Liver (tissue), 9 donors: ENCODE data around the gene CAPN1. TPM values are rescaled to one million over a fixed set of nuclear protein-coding genes. Genes with fewer than 3 reads are reported as not detected.

ENCODE experiments used
- DNase-seq: peaks from one replicate; pipeline ENCODE4 v3.0.0-alpha.2; 2017; ENCODE audit warnings: low spot score
- H3K27ac ChIP-seq, 2 donors: one replicate each; pipeline ENCODE4 v1.7.0; 2013; ENCODE audit warnings: inconsistent platforms in 2 of 2, low read length in 2 of 2, control low read depth in 1 of 2, low read depth in 1 of 2, mild to moderate bottlenecking in 1 of 2
- H3K27me3 ChIP-seq, 4 donors: one replicate each; pipeline versions ENCODE4 v1.6.1 to v1.7.0; 2013; ENCODE audit warnings: low read length in 3 of 4, inconsistent platforms in 1 of 4, mild to moderate bottlenecking in 1 of 4, moderate library complexity in 1 of 4; ENCODE audit not compliant: control insufficient read depth in 4 of 4, insufficient read depth in 4 of 4
- H3K36me3 ChIP-seq, 4 donors: one replicate each; pipeline versions ENCODE4 v1.6.1 to v1.7.0; 2013; ENCODE audit warnings: low read length in 3 of 4, mild to moderate bottlenecking in 3 of 4, low read depth in 1 of 4, moderate library complexity in 1 of 4; ENCODE audit not compliant: control insufficient read depth in 4 of 4, insufficient read depth in 3 of 4
- H3K4me1 ChIP-seq, 4 donors: one replicate each; pipeline versions ENCODE4 v1.6.1 to v1.7.0; 2013; ENCODE audit warnings: low read length in 3 of 4, mild to moderate bottlenecking in 3 of 4, moderate library complexity in 1 of 4; ENCODE audit not compliant: control insufficient read depth in 4 of 4, insufficient read depth in 4 of 4
- H3K4me3 ChIP-seq, 3 donors: one replicate each; pipeline versions ENCODE4 v1.6.1 to v1.7.0; 2013; ENCODE audit warnings: low read length in 3 of 3, control low read depth in 1 of 3, low read depth in 1 of 3, mild to moderate bottlenecking in 1 of 3
- H3K9ac ChIP-seq, 2 donors: one replicate each; pipeline ENCODE4 v1.7.0; 2013; ENCODE audit warnings: low read length in 2 of 2, mild to moderate bottlenecking in 2 of 2, moderate library complexity in 2 of 2, control low read depth in 1 of 2, low read depth in 1 of 2
- H3K9me3 ChIP-seq, 4 donors: one replicate each; pipeline versions ENCODE4 v1.6.1 to v1.7.0; 2013; ENCODE audit warnings: low read length in 3 of 4; ENCODE audit not compliant: control insufficient read depth in 4 of 4
- ATF3 ChIP-seq: IDR thresholded peaks from 2 replicates; pipeline ENCODE4 v1.6.1; 2016; ENCODE audit warnings: antibody characterized with exemption
- CTCF ChIP-seq: fragments of 150-350 bp; IDR thresholded peaks from 2 replicates; pipeline ENCODE4 v1.5.1; 2017; ENCODE audit warnings: improper control_type of control experiment, low read depth, low read length; ENCODE audit not compliant: missing input control
- EGR1 ChIP-seq, 2 donors: IDR thresholded peaks; 2 replicates each; pipeline ENCODE4 v1.6.1; 2016 to 2018; ENCODE audit warnings: antibody characterized with exemption in 2 of 2, low read depth in 2 of 2
- FOXA1 ChIP-seq: IDR thresholded peaks from 2 replicates; pipeline ENCODE4 v1.6.1; 2016; ENCODE audit warnings: antibody characterized with exemption
- FOXA2 ChIP-seq: IDR thresholded peaks from 2 replicates; pipeline ENCODE4 v1.6.1; 2016; ENCODE audit warnings: antibody characterized with exemption
- GABPA ChIP-seq, 2 donors: IDR thresholded peaks in 1 of 2; conservative IDR thresholded peaks in 1 of 2; 2 replicates each; pipeline ENCODE4 v1.6.1; 2016; ENCODE audit warnings: antibody characterized with exemption in 2 of 2, mild to moderate bottlenecking in 1 of 2, moderate library complexity in 1 of 2
- HNF4A ChIP-seq, 2 donors: conservative IDR thresholded peaks; 2 replicates each; pipeline ENCODE4 v1.6.1; 2016; ENCODE audit warnings: antibody characterized with exemption in 2 of 2, mild to moderate bottlenecking in 2 of 2
- HNF4G ChIP-seq: IDR thresholded peaks from 2 replicates; pipeline ENCODE4 v1.6.1; 2016; ENCODE audit warnings: antibody characterized with exemption
- JUND ChIP-seq, 2 donors: IDR thresholded peaks; 2 replicates each; pipeline ENCODE4 v1.6.1; 2016; ENCODE audit warnings: antibody characterized with exemption in 2 of 2
- NR2F2 ChIP-seq: IDR thresholded peaks from 2 replicates; pipeline ENCODE4 v1.6.1; 2016; ENCODE audit warnings: antibody characterized with exemption
- RAD21 ChIP-seq, 2 donors: IDR thresholded peaks; 2 replicates each; pipeline ENCODE4 v1.6.1; 2016; ENCODE audit warnings: antibody characterized with exemption in 2 of 2, mild to moderate bottlenecking in 2 of 2
- REST ChIP-seq: IDR thresholded peaks from 2 replicates; pipeline ENCODE4 v1.6.1; 2016; ENCODE audit warnings: antibody characterized with exemption, mild to moderate bottlenecking
- RXRA ChIP-seq, 2 donors: IDR thresholded peaks; 2 replicates each; pipeline ENCODE4 v1.6.1; 2017 to 2018; ENCODE audit warnings: antibody characterized with exemption in 2 of 2, mild to moderate bottlenecking in 1 of 2
- YY1 ChIP-seq: IDR thresholded peaks from 2 replicates; pipeline ENCODE4 v1.6.1; 2016; ENCODE audit warnings: antibody characterized with exemption, mild to moderate bottlenecking
- ZBTB33 ChIP-seq: IDR thresholded peaks from 2 replicates; pipeline ENCODE4 v1.6.1; 2016; ENCODE audit warnings: antibody characterized with exemption
- WGBS: extraction: QIAGEN DNeasy Blood & Tissue Kit; methylation state at CpG from one replicate; pipeline ENCODE4 v1.1.7; 2013; 5-methylcytosine and 5-hydroxymethylcytosine counted together
- polyA plus RNA-seq, 2 donors: library from polyadenylated mRNA; stranded (reverse) in 1 of 2; unstranded in 1 of 2; fragments of 200-250 nt in 1 of 2; fragments of >200 nt in 1 of 2; fragmentation: Nextera tagmentation in 1 of 2; extraction: Ambion mirVana in 1 of 2; gene quantifications; one replicate each; pipeline versions ENCODE4 v1.2.1 to v1.2.3, GENCODE V29; 2013 to 2015
- total RNA-seq, 2 donors: library from RNA; depleted of rRNA; stranded (reverse); fragments of >200 nt; gene quantifications; one replicate each; pipeline ENCODE4 v1.2.3, GENCODE V29; 2014
- donor health status: healthy.
- donor health status: healthy.
- donor health status: healthy.
- donor health status: healthy.
- donor health status: healthy.

CAPN1 gene
- total and polyA plus RNA-seq, 4 donors, result 39.6 to 183 (median 65.1) TPM

GRCh38 chr11:65206901-65207300 is 25.2 kb downstream of the CAPN1 start:
- no peak for DNase-seq
- Histone ChIP-seq H3K9ac (no peak overlapping the region), H3K4me3 (no peak overlapping the region), H3K36me3 (peaks cover 3 to 36% (median 18%) of the 10 kb centered on the region in 4 donors), H3K27me3 (no peaks in the 10 kb centered on the region), H3K27ac (no peak overlapping the region), H3K4me1 (peaks cover 12 to 29% (median 15%) of the 10 kb centered on the region in 4 donors), H3K9me3 (no peaks in the 10 kb centered on the region)
- TF ChIP-seq EGR1 (IDR thresholded peaks at IDR 0.05; ENCODE audit: low read depth in 2 of 2) (no peak), ZBTB33 (no peak), FOXA2 (no peak), ATF3 (no peak), NR2F2 (no peak), YY1 (no peak), RXRA (IDR thresholded peaks at IDR 0.05) (no peak), JUND (IDR thresholded peaks at IDR 0.05) (no peak), FOXA1 (no peak), HNF4A (conservative IDR thresholded peaks at IDR 0.05) (no peak), CTCF (no peak), RAD21 (IDR thresholded peaks at IDR 0.05) (no peak), GABPA (IDR thresholded peaks at IDR 0.05 in 1 of 2, conservative IDR thresholded peaks at IDR 0.05 in 1 of 2) (no peak), HNF4G (no peak), REST (no peak)
- 93% methylated on average over 7 of the region's 7 CpGs for WGBS
